ENCODE data around the gene ZIC5.

ZIC5 gene

GRCh38 chr13:99995589-99996380, 24.2 kb upstream of the ZIC5 start:
- ChIA-PET POLR2A (no interaction called here), CTCF (no interaction called here)
- no peak for DNase-seq (ENCODE audit: extremely low spot score)
- TF ChIP-seq CTCF (IDR thresholded peaks at IDR 0.05; ENCODE audit: control extremely low read depth, extremely low read depth, low read depth, missing control alignments), result no peak

- ChIA-PET CTCF (interaction anchor here (0.7 to 1.1 kb wide), 2 partner anchors 10 to 520 kb away, joined by 3 read pairs; no protein-coding TSS in a partner anchor), POLR2A (no interaction called here)
- no peak for TF ChIP-seq CTCF (IDR thresholded peaks at IDR 0.05; ENCODE audit: control extremely low read depth, extremely low read depth, low read depth, missing control alignments)
- no peak for DNase-seq (ENCODE audit: extremely low spot score)
Measured at GRCh38 chr13:99995104-99995588, 23.6 kb upstream of the ZIC5 start.

- ChIA-PET CTCF (interaction anchor here (0.7 to 1.1 kb wide), 2 partner anchors 11 to 520 kb away, joined by 3 read pairs; no protein-coding TSS in a partner anchor), POLR2A (no interaction called here)
Measured at GRCh38 chr13:99994638-99995020, 23.1 kb upstream of the ZIC5 start.

GRCh38 chr13:99993660-99994637, 22.4 kb upstream of the ZIC5 start:
- ChIA-PET CTCF (interaction anchor here (1.1 kb wide), 1 partner anchor 12 kb away, joined by 3 read pairs; no protein-coding TSS in a partner anchor), POLR2A (no interaction called here)
- TF ChIP-seq CTCF (IDR thresholded peaks at IDR 0.05; ENCODE audit: control extremely low read depth, extremely low read depth, low read depth, missing control alignments), result no peak
- DNase-seq (ENCODE audit: extremely low spot score), result no peak

More at GRCh38 chr13:99994638-99995020, 23.1 kb upstream of the ZIC5 start:
- TF ChIP-seq CTCF (IDR thresholded peaks at IDR 0.05; ENCODE audit: control extremely low read depth, extremely low read depth, low read depth, missing control alignments), result no peak
- DNase-seq (ENCODE audit: extremely low spot score), result no peak

- TF ChIP-seq CTCF (IDR thresholded peaks at IDR 0.05; ENCODE audit: control extremely low read depth, extremely low read depth, low read depth, missing control alignments), result no peak
- CTCF ChIA-PET, result interaction anchor here (1.2 kb wide), 1 partner anchor 9 kb away, joined by 5 read pairs; no protein-coding TSS in a partner anchor
- DNase-seq (ENCODE audit: extremely low spot score), result no peak
- POLR2A ChIA-PET, result no interaction called here
Measured at GRCh38 chr13:99992949-99993351, 21.4 kb upstream of the ZIC5 start.
